Measurements from ENCODE around the gene SMC1A.
"Not testable (repeated sequence)": the region's sequence is repeated elsewhere in the genome, so short reads cannot be mapped to it uniquely, and the experiment has no call there.

The SMC1A gene

GRCh38 chrX:53422086-53422860 lies at the start of gene SMC1A:
TSS of gene SMC1A (minus strand) at chrX:53422654. CDS start at chrX:53422600, 54 bp downstream.
- TF ChIP-seq, protein P1, sequence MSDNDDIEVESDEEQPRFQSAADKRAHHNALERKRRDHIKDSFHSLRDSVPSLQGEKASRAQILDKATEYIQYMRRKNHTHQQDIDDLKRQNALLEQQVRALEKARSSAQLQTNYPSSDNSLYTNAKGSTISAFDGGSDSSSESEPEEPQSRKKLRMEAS (IDR thresholded peaks at IDR 0.05; ENCODE audit: low read depth, low read length): no peak; the same call in 1 of the 2 replicates
- TF ChIP-seq POLR2A (IDR thresholded peaks at IDR 0.05; ENCODE audit: extremely low read depth, insufficient read length): peak; percentile 72
- TF ChIP-seq MYC (IDR thresholded peaks at IDR 0.05; ENCODE audit: low read depth, low read length): peak; percentile 37; the same call in 1 of the 2 replicates
- TF ChIP-seq, protein P2, sequence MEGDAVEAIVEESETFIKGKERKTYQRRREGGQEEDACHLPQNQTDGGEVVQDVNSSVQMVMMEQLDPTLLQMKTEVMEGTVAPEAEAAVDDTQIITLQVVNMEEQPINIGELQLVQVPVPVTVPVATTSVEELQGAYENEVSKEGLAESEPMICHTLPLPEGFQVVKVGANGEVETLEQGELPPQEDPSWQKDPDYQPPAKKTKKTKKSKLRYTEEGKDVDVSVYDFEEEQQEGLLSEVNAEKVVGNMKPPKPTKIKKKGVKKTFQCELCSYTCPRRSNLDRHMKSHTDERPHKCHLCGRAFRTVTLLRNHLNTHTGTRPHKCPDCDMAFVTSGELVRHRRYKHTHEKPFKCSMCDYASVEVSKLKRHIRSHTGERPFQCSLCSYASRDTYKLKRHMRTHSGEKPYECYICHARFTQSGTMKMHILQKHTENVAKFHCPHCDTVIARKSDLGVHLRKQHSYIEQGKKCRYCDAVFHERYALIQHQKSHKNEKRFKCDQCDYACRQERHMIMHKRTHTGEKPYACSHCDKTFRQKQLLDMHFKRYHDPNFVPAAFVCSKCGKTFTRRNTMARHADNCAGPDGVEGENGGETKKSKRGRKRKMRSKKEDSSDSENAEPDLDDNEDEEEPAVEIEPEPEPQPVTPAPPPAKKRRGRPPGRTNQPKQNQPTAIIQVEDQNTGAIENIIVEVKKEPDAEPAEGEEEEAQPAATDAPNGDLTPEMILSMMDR (IDR thresholded peaks at IDR 0.05; ENCODE audit: low read depth, low read length): no peak
- DNase-seq (ENCODE audit: low read depth): peak; percentile 98

GRCh38 chrX:53471346-53471745 lies 48.9 kb upstream of the SMC1A start:
- TF ChIP-seq POLR2A (IDR thresholded peaks at IDR 0.05; ENCODE audit: extremely low read depth, insufficient read length): no peak
- no peak for TF ChIP-seq MYC (IDR thresholded peaks at IDR 0.05; ENCODE audit: low read depth, low read length)
- TF ChIP-seq, protein P1 (IDR thresholded peaks at IDR 0.05; ENCODE audit: low read depth, low read length): no peak
- TF ChIP-seq, protein P2 (IDR thresholded peaks at IDR 0.05; ENCODE audit: low read depth, low read length): no peak
- H3K4me3 ChIP-seq (ENCODE audit: low read depth, low read length): no peak overlapping the region
- no peak for DNase-seq (ENCODE audit: low read depth)

More at GRCh38 chrX:53422086-53422860, at the start of gene SMC1A:
- H3K4me3 ChIP-seq (ENCODE audit: low read depth, low read length): peak within 1 kb of the TSS; percentile 97

- DNase-seq (ENCODE audit: low read depth): not testable (repeated sequence)
Observed at GRCh38 chrX:53468659-53469058, 46.2 kb upstream of the SMC1A start.

DNA sequence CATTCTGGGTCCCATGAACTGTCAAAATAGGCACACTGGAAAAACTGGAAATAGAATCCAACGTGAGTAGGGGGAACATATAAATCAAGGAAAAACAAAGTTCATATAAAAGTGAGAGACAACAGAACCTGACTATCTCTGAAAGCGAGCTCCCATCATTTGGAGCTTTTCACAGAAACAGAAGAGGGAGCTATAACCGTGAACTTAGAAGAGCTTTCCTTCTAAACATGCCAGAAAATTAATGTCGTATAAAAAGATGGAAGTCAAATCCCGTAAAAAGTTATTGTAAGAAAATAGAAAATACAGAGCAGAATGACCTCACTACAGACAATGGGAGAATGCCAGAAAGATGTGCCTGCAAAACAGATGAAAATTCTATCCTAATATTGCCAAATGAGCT lies 35.6 kb upstream of the SMC1A start:
- TF ChIP-seq POLR2A (IDR thresholded peaks at IDR 0.05; ENCODE audit: extremely low read depth, insufficient read length): no peak
- TF ChIP-seq, protein P2 (IDR thresholded peaks at IDR 0.05; ENCODE audit: low read depth, low read length): no peak
- TF ChIP-seq, protein P1 (IDR thresholded peaks at IDR 0.05; ENCODE audit: low read depth, low read length): no peak
- no peak for TF ChIP-seq MYC (IDR thresholded peaks at IDR 0.05; ENCODE audit: low read depth, low read length)
- no peak for DNase-seq (ENCODE audit: low read depth)
- no peak overlapping the region for H3K4me3 ChIP-seq (ENCODE audit: low read depth, low read length)

More at GRCh38 chrX:53468659-53469058, 46.2 kb upstream of the SMC1A start:
- H3K4me3 ChIP-seq (ENCODE audit: low read depth, low read length): not testable (repeated sequence)

GRCh38 chrX:53456254-53456653 lies 33.8 kb upstream of the SMC1A start:
- TF ChIP-seq, protein P1 (IDR thresholded peaks at IDR 0.05; ENCODE audit: low read depth, low read length): no peak
- TF ChIP-seq POLR2A (IDR thresholded peaks at IDR 0.05; ENCODE audit: extremely low read depth, insufficient read length) (no peak), MYC (IDR thresholded peaks at IDR 0.05; ENCODE audit: low read depth, low read length) (no peak)
- TF ChIP-seq, protein P2 (IDR thresholded peaks at IDR 0.05; ENCODE audit: low read depth, low read length): no peak
- DNase-seq (ENCODE audit: low read depth): peak; percentile 45
- no peak overlapping the region for H3K4me3 ChIP-seq (ENCODE audit: low read depth, low read length)

DNA sequence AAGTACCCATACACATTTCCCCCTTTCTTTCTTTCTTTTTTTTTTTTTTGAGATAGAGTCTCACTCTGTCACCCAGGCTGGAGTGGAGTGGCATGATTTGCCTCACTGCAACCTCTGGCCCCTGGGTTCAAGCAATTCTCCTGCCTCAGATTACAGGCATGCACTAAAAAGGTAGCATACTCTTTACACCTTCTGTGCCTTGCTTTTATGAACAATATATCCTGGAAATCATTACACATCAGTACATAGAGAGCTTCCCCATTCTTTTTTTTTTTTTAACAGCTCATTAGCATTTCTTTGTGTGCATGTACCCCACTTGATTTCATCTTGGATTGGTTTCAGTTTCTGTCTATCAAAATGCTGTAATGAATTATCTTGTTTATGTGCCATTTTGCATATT lies 30.4 kb upstream of the SMC1A start:
- no peak for DNase-seq (ENCODE audit: low read depth)
- TF ChIP-seq, protein P1 (IDR thresholded peaks at IDR 0.05; ENCODE audit: low read depth, low read length): no peak
- TF ChIP-seq MYC (IDR thresholded peaks at IDR 0.05; ENCODE audit: low read depth, low read length) (no peak), POLR2A (IDR thresholded peaks at IDR 0.05; ENCODE audit: extremely low read depth, insufficient read length) (no peak)
- TF ChIP-seq, protein P2 (IDR thresholded peaks at IDR 0.05; ENCODE audit: low read depth, low read length): no peak
- no peak overlapping the region for H3K4me3 ChIP-seq (ENCODE audit: low read depth, low read length)

All from NB4 (cell line).